Panc1 (cell line): ENCODE results near the gene ASPM.

Source experiments
- CTCF ChIP-seq: fragments of 450-650 bp; IDR thresholded peaks from 2 replicates; pipeline ENCODE4 v1.5.1; 2017; ENCODE audit warnings: mild to moderate bottlenecking
- POLR2AphosphoS5 ChIP-seq: IDR thresholded peaks from 2 replicates; pipeline ENCODE4 v1.6.1; 2012; ENCODE audit warnings: mild to moderate bottlenecking, low read depth, low read length, moderate library complexity
- SIN3A ChIP-seq: IDR thresholded peaks from 2 replicates; pipeline ENCODE4 v1.6.1; 2012; ENCODE audit warnings: low read depth, mild to moderate bottlenecking, low read length, moderate library complexity, borderline replicate concordance; ENCODE audit not compliant: insufficient read depth
- TCF7L2 ChIP-seq: IDR thresholded peaks from 2 replicates; pipeline ENCODE4 v1.6.1; 2011; ENCODE audit warnings: mild to moderate bottlenecking, low read depth, low read length, inconsistent platforms

DNA sequence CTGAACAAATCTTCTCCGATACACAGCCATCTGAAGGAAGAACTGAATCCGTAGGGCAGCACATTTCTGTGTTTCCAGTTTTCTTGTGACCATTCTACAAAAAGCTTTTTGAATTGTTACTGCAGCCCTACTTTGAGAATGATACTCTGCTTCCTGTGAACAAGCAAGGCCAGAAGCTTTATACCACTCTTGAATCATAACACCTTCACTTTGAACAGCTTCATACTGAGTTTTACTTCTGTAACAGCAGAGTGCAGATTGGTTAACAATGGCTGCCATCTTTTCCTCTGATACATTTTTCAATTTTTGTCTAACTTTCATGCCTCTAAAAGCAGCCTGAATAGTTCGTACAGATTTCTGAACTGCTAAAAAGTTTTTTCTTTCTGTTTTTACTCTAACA is 45.8 kb downstream of the ASPM start:
- no peak for TF ChIP-seq POLR2AphosphoS5
- TF ChIP-seq CTCF, result no peak
- TF ChIP-seq SIN3A, result no peak
- no peak for TF ChIP-seq TCF7L2
